D341Med (cell line): ENCODE results near the gene CCM2.
A peak's percentile ranks its signal among the peaks of the same experiment; 100 is the strongest.

ENCODE experiments used
- DNase-seq: peaks from one replicate; pipeline ENCODE4 v3.0.0; 2012; ENCODE audit warnings: low spot score

Gene CCM2

DNA sequence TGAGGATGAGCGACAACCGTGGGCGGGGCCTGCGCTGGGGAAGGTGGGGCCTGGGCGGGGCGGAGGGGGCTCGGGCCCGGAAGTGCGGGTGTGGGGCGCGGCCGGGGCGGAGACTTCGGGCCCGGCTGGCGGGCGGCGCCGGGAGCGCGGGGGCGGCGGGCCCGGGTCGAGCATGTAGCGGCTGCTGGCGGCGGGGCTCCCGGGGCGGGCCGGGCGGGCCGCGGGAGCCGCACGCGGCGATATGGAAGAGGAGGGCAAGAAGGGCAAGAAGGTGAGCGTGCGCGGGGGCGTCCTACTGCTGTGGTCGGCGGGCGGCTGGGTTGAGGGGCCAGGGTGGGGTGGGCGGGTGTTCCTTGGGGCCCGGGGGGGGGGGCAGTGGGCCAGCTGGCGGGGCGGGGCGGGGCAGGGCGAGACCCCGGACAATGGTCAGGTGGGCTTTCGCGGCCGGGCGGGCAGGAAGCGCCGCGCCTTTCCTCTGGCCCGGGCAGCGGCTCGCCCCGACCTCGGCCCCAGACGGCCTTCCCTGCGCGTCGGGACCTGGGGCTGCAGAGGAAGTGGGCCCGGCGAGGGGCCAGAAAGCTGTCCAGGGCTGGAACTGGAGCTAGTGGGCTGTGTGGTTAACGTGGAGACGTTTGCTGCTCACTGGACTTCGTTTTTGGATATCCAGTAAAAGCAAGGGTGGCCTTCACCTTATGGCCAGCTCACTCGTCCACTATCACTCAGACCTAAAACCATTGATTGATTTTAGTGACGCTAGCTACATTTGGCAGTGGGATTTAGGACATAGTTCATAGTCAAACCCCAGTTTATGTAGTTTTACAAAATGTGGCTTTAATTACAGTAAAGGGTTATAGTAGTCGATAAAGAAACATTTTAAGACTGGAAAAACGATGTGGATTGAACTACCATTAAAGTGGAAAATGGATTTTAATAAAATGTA is at the start of gene CCM2:
Gene CCM2, plus strand, starts transcription at position 109 of the 940 bp plus-strand sequence. Its CDS starts 133 bp downstream, at position 242.
- no peak for DNase-seq

DNA sequence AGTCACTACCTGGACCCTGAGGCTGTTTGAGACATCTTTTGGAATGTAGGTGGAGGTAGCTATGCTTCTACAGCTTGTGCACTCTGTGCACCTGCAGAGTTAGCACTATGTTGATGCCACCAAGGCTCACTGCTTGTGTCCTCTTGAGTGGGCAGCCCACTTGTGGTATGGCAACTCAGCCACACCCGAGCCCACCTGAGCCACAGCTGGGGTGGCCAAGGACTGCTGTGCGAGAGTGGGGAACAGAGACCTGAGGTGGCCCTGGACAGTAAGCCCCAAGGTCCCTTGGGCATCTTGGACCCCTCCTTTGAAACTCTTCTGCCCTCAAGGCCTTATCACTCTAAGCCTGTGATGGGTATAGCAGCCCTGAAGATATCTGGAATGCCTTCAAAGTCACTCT is 46.8 kb upstream of the CCM2 start:
- DNase-seq: no peak

DNA sequence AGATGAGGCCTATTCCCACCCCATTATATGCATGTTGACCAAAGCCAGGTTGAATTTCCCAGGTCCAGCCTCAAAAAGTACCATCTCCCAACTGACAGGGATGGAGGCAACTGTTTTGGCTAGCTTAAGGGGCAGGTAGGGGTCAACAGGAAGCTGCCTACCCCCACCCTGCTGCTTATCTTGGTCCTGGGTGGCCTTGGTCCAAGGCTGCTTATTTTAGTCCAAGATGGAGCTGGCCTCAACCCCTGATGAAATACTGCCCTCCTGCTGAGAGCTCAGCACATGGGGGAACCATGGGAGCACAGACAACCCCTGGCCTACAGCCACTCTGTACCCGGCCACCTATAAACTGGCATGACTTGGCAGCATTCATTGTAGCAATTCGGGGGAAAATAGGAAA is 44.3 kb upstream of the CCM2 start:
- DNase-seq: no peak

DNA sequence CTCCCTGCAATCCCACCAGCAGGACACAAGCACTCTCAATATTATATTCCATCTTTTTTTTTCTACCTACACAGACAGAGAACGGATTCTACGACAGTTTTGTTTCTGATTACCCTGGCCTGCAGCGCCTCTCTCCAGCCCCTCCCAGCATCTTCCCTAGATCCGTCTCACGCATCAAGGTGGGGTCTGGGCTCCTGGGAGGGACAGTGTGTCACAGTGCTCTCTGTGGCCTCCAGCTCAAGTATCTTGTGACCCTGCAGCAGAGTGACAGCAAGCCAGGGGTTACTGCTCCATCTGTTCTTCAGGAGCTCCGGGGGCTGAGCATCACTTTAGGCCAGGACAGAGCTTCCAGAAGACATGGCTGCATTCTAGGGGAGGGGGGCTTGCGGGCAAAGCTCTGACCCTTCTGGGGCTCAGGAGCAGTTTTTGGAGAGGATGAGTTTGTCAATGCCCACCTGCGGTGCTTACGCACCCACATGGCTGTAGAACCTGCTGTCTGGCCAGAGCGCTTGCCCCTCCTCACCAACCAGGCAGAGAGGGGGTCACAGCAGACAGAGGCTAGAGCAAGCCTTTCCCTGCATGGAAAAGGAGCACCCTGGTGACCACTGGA is 43.7 kb upstream of the CCM2 start:
- no peak for DNase-seq

DNA sequence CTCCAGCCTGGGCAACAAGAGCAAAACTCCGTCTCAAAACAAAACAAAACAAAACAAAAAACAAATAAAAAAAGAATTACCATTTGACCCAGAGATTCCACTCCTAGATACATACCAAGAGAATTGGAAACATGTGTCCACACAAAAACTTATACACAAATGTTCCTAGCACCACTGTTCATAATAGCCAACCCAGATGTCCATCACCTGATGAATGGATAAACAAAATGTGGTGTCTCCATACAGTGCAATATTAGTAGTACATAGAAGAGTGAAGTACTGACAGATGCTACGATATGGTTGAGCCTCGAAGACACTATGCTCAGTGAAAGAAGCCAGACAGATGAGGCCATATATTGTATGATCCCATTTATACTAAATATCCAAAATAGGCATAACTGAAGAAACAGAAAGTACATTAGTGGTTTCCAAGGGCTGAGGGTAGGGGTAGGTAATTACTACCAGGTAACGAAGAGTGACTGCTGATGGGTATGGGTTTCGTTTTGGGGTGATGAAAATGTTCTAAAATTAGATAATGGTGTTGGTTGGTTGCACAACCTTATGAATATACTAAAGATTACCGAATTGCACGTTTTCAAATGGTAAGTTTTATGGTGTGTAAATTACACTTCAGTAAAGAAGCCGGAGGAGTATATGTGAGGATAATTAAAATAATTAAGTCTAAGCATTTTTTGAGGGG is 41.2 kb upstream of the CCM2 start:
- DNase-seq: no peak

DNA sequence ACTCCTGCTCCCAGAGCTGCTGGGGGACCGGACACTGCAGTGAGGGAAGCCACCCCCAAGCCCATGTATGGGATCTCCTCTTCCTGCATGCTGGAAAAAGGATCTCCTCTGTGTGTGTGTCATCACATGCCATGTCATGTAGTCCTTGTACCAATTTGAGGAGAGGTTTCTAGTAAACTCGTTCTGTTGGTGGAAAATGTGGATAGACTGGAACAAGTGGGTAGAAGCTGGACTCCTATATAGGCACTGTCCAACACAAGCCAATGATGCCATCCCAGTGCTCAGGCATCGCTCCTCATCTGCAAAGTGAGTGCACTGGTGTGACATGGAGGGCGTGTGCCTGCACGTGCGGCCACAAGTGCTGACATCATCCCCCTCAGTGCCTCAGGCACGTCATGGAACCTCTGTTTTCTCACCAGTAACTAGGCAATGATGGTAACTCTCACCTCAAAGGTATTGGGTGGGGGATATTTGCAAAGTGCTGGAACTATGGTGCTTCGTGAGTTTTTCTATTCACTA is 40.5 kb upstream of the CCM2 start:
- no peak for DNase-seq

DNA sequence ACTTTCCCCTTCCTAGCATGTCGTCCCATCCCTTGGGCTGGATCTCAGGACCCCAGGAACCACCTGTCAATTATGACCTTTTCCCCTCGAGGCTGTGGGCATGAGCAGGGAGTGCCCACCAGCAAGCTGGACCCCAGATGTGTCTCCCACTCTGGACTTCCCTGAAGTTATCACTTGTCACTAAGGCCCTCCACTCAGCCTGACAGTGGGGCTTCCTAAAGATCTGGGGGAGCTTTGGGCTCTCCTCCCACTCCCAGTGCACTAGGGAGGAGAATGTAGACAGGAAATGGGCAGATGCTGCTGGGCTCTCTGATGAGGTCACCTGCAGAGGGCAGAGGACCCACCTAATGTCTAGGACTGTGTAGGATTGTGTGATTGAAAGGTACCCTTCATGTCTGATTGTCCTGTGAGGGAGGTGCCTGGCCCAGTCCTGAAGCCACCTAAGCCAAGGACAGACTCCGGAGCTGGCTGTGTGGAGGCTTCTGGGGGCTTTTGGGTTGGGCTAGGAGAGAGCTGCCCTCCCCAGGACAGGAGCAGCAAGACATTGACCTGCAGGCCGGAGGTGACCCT is 39.9 kb upstream of the CCM2 start:
- DNase-seq: no peak

DNA sequence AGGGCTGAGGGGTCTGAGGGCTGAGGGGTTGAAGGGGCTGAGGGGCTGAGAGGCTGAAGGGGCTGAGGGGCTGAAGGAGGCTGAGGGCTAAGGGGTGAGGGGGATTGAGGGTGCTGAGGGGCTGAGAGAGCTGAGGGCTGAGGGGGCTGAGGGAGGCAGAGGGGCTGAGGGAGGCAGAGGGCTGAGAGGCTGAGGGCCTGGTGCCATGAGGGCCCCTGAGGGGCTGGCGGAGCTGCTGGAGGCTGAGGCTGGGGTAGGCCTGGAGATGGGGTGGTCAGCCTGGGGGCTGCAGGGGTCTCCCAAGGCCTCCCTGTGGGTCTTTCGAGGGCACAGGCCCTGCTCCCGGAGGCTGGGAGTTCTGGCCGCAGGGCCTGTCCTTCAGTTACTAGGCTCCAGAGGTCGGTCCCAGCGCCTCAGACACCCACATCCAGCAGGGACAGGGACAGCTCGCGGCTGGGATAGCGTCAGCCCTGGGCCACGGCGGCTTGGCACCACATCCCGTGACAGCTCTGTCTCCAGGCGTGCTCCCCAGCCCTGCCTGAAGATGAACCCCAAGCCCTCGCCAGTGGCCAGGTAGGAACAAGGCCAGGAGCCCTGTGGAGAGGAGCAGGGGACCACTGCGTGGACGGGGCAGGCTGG is 38.0 kb upstream of the CCM2 start:
- peak; percentile 32 for DNase-seq

DNA sequence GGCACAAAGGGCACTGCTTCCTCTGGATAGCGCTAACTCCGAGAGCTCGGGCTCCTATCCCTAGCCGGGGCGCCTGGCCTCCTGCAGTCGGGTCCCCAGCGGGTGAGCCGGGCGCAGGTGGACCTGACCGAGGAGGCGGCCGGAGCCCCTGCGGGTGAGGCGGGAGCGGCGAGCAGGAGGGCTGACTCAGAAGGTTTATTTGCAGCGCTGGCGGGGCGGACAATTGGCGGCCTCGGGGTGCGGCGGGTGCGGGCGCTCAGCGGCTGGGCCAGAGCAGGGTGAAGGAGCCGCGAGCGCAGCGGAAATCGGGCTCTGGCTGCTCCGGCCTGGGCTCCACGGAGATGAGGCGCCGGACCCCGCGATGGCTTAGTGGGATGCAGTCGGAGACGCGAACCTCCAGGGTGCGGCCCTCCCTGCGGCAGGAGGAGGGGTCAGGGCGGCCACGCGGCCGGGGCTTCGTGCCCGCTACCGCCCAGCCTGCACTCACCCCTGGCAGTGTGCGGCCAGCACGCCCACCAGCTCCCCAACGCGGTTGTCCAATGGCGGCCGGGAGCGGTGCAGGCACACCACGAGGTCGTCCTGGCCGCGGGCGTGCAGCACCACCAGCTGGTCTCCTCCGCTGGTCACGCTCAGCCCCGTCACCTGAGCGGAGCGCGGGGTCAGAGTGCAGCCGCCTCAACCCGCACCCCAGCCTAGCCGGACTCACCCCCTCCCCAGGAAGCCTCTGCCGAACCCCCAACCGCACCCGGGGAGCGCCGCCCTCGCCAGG is 37.3 kb upstream of the CCM2 start:
- peak; percentile 38 for DNase-seq

DNA sequence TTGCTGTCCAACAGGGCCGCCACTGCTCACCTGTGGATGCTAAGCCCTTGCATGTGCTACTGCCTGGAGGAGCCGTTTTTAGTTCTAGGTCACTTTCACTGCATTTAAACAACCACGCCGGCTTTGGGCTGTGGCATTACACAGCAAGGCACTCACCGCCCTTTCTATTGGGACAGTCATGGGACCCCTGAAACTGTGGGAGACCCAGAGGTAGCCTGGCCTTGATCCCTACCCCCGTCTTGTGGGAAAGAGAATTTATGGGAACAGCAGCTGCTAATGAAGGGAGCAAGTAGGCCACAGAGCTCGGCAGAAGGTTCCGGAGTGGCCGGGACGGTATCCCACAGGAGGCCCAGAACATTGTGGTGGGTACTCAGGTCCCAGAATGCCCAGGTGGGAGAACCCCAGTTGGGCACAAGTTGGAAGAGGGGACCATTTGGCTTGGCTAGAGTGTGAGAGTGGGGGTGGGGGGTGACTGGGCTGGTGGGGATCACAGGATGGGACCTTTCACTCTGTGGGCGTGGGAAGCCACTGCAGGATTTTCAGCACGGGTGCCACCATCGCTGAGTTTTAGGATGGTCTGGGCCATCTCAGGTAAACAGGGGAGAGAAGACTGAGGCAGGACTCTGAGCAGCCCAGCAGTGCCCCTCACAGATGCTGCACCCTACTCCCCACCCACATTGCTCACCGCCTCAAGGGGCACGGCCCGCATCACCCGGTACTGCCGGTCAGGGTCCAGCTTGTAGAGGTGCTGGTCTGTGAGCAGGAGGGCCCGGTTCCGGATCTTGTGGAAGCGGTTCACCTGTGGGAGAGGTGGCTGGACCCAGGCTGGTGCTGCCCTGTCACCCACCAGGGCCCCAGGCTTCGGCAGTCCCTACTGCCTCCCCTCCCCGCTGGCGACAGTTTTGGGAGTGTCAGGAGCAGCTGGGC is 36.4 kb upstream of the CCM2 start:
- DNase-seq: peak; percentile 30

DNA sequence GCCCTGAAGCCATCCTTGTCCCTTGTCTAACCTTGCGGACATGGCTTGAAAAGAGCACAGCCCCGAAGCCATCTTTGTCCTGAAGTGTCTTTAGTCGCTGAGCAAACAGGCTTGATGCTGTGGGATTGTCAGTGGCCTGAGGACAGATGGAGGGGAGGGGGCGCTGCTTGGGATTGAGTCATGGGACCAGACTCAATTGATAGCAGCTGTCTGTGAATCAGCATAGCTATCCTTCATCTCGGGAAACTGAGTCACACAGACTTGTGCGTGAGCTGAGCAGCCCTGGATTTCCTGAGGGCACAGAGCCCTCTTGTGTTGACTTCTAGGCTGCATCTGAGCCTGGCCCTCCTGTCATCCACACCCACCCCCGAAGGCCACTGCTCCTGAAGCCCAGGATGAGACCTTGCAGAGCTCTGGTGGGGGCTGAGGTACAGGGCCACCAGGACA is 35.6 kb upstream of the CCM2 start:
- DNase-seq: peak; percentile 63

DNA sequence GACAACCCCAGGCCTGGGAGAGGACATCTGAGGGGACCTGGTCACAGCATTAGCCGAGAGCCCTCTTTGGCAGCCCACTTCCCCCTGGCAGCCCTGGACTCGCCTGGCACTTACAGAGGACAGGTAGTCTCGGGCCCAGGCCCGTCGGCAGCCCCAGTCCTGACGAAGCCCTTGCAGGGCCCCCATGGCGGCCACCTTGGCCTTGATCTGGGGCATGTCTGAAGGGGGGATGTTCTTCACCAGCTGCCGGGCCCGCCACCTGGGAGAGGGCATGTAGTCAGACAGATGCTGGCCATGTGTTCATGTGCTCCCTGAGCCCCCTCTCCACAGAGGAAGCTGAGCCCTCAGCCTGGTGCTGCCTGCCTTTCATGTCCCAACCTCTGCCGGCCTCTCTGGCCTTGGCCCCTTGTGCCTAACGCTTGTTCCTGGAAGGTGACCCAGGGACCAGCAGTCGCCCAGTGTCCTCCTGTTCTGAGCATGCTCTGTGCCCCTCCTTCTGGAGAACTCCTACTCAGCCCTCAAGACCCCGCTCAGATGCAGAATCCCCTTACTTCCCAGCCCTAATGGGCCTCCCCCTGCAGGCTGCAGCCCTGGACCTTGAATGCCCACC is 35.1 kb upstream of the CCM2 start:
- DNase-seq: no peak

DNA sequence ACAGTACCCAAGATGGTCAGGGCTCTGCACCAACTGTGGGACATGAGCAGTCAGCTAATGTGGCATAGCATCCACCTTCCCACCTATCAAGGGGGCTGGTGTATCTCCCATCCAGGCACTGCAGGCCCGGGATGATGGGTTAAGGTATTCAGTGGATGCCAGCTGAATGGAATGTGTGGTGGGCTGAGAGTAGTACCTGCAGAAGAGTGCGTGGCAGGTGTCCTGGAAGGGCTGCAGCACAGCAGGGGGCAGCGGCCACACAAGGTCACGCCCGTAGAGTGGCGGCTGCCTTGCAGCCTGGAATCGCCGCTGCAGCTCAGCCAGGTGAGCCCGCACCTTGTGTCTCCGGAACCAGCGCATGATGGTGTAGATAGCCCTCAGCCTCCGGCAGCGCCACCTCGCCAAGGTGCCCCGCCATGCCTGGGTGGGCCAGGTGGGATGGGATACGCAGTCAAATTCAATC is 34.5 kb upstream of the CCM2 start:
- peak; percentile 34 for DNase-seq

DNA sequence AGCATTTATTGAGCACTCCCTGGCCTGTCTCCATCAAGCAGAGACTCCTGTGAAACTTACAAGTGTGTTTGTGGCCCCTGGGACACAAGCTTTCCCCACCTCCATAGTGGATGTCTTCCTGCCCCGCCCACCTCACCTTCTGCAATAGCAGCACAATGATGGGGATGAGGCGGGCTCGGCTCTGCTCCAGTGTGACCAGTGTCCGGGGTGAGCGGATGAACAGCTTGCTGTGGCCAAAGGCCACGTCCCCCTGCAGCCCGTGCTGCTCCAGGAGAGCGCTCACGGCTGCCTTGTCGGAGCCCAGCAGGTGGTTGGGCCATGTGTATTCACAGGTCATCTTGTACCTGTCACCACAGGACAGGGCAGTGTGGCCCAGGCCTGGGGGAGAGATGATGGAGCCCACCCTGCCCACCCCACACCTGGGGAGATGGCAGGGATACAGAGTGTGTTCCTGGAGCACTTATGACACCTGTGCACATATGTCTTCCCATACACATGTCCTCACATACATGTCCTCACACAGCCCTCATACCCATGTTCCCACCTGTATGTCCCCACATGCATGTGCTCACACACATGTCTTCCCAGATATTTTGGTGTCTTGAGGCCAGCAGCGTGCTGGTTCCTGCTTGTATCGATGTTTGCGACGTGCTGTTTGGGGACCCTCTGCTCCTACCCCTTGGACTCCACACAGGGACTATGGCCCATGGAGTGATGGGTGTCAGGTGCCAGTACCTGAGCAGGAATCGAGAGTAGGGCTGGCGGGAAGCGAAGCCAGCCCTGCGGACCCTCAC is 33.9 kb upstream of the CCM2 start:
- peak; percentile 25 for DNase-seq

DNA sequence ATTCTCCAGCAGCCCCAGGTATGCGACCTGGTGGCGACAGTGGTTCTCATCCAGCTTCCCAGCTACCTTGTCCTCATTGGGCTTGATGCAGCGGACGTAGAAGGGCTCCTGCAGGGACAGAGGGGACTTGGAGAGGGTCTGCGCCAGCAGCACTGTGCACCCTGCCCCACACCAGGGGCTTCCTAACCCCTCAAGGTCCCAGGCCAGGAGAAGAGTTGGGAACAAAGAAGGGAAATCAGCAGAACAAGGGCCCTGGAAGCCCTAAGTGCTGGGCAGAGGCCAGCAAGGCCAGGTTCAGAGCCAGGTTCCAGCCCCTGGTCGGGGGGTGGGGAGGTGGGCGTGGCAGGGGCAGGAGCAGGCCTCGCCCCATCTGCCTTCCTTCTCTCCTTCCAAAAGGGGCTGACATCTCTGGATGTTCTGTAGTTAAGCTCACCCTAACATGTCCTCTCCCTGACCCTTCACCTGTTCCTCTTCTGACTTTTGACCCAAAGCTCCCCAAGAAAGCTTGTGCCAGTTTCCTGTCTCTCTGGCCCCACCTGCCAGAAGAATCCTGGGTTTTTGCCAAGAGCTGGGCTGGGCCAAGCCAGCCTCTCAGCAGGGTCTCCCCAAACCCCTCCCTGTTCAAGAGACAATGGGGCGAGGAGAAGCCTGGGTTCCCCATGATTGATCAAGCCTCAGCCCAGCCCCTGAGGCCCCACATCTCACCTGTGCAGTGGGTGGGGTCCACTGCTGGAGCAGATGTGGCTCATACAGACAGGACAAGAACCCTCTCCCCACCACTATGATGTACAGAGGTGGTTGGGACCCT is 33.1 kb upstream of the CCM2 start:
- DNase-seq: peak; percentile 29

DNA sequence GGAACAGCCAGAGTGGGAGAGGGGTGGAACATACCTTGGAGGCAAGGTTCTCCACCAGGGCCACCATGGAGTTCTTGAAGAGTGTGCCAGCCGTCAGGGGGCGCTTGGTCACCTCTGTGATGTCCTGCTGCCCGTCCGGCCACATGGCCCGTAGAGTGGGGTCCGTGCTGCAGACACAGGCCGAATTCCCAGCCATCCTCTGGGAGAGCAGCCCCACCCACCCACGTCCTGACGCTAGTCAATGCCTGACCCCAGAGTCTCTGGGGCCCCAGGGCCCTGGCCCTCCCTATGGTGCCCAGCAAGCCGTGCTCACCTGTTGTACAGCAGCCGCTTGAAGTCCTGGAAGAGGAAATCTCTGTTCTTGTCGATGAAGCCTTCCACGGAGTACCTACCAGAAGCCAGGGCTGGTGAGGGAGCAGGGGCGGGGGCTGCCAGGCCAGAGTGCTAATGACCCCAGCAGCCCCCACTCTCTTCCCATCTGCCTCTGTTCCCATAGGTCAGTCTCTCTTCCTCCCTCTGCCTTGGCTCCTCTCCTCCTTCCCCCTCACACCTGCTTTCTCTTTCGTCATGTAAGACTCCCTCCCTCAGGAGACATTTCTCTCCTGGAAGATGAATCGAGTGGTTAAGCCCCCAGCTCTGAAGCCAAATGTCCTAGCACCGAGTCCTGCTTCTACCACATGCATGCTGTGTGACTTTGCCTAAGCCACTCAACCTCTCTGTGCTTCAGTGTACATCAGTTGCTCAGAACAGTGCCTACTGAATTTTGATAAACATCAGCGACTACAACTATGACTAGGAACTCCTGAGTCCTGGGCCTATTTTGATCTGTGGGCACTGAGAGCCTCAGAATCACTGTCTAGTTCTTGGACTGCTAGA is 32.2 kb upstream of the CCM2 start:
- DNase-seq: peak; percentile 29
